GM19025 (cell line): ENCODE data around the gene THBS2.
"Not testable (repeated sequence)": the region's sequence is repeated elsewhere in the genome, so short reads cannot be mapped to it uniquely, and the experiment has no call there.

Experiments
- ATAC-seq: cut with Tn5 transposase; IDR thresholded peaks from one replicate; pipeline ENCODE4 v1.9.1; 2021; ENCODE audit warnings: mild to moderate bottlenecking, low read depth, moderate library complexity; ENCODE audit not compliant: unreplicated experiment

The THBS2 gene

GRCh38 chr6:169213814-169214520 lies 39.7 kb downstream of the THBS2 start:
- ATAC-seq: no peak

DNA sequence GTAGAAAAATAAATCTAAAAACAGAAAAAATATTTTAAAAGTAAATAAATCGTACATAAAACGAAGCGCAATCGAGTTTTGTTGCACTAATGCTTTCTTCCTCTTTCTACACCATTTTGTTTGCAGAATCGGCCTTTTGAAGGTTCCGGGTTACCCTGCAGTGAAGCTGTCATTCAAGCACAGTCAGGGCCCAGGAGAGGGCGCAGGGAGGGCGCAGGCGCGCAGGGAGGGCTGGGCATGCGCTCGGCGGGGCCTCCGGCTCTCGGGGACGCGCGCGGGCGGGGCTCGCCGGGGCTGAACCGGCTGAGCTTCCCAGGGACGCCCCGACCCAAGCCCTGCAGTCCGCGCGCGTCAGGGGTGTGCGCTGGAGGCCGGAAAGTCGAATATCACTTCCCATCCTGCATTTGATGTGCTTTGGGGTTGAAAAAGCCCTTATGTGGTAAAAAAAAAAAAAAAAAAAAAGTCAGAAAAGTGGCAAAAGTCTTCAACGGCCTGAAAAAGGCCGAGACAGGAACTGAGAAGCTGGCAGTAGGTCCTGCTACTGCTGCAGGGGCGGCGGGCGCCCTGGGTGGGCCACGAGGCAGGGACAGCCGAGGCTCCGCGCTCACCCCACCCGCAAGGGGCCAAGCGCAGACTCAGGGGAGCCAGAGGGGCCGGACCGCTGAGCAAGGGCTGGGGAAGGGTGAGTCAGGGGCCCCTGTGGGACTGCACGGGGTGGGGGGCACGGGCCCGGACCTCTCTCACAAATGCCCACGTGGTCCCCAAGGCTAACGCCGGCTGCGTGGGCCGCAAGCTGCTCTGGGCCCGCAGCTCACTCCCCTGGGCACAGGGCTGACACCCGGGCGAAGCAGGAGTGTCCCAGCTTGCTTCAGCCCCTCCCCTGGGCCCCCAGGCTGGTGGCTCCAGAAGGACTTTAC lies 40.5 kb downstream of the THBS2 start:
- ATAC-seq: peak; percentile 100

- ATAC-seq: no peak
Measured at GRCh38 chr6:169212436-169212835, 41.2 kb downstream of the THBS2 start.

DNA sequence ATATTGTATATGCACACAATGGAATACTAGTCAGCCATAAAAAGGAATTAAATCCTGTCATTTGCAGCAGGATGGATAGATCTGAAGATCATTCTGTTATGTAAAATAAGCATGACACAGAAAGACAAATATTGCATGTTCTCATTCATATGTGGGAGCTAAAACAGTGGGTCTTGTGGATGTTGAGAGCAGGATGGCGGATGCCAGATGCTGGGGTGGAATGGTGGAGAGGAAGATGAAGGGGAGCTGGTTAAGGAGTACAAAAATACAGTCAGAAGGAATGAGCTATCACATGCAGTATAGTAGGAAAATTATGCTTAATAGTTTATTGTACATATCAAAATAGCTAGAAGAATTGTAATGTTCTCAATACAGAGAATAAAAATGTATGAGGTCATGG lies 41.8 kb downstream of the THBS2 start:
- ATAC-seq: no peak

DNA sequence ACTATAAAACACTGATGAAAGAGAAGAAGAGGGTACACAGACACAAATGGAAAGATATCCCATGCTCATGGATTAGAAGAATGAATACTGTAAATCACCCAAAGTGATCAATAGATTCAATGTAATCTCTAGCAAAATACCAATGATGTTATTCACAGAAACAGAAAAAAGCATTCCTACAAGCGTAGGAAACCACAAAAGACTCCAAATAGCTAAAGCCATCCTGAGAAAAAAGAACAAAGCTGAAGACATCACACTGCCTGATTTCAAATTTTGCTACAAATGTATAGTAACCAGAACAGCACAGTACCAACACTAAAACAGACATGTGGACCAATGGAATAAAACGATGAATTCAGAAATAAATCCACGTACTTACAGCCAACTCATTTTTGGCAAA lies 43.0 kb downstream of the THBS2 start:
- no peak for ATAC-seq

GRCh38 chr6:169208011-169208410 lies 45.6 kb downstream of the THBS2 start:
- ATAC-seq: no peak

GRCh38 chr6:169207482-169207881 lies 46.2 kb downstream of the THBS2 start:
- no peak for ATAC-seq

DNA sequence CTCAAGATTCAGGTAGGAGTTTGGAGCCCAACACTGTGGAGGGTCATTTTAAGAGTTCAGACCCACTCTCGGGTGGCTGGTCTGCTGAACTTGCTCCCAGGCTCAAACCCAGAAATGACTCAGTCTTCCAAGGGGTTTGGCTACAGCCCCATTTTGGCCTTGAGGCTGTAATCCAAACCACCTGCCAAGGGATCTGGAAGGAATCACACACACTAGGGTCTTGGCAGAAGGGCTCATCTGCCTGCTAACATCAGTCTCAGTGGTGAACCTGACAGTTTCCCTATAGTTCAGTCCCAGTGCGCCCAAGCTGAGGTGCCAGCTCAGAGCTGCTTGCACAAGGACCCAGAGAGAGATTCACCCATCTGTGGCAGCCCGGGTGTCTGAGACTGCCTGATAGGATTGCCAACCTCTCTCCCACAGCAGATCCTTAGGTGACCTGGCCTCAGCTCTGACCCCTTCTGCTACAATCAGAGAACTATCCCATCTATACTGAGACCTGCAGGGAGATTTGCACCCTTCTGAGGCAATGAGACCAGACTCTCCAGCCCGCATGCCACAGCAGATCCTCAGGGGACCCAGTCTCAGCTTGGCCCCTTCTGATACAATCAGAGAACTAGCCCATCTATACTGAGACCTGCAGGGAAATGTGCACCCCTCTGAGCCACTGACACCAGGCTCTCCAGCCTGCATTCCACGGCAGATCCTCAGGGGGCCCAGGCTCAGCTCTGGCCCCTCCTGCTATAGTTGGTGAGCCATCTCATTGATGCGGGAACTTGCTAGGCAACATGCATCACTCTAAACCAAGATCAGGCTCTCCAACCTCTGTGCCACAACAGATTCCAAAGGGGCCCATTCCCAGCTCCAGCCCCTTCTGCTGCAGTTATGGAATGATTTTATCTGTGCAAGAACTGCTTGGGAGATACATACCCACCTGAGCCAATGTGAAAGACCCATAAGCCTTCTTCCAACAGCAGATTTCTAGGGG lies 48.2 kb downstream of the THBS2 start:
- ATAC-seq: no peak

- no peak for ATAC-seq
Measured at GRCh38 chr6:169204167-169204566, 49.5 kb downstream of the THBS2 start.

DNA sequence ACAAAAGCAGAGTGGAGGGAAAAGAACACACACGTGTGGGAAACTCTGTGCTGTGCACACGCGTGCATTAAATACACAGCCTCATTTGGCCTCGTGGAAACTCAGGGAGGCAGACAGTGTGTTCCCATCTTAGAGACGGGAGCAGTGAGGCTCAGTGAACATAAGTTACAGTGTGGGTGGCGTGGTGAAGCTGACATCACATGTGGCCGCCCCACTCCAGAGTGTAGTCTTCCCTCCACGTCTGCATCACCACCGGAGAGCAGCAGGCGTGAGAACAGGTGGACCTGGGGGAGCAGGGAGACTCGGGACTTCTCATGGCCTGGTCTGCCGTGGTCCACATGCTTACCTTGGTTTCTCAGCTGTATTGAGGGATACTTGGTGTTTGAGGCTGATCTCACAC lies 51.7 kb downstream of the THBS2 start:
- no peak for ATAC-seq

GRCh38 chr6:169200893-169201514 lies 52.6 kb downstream of the THBS2 start:
- ATAC-seq: no peak

GRCh38 chr6:169199625-169200335 lies 53.9 kb downstream of the THBS2 start:
- ATAC-seq: no peak

DNA sequence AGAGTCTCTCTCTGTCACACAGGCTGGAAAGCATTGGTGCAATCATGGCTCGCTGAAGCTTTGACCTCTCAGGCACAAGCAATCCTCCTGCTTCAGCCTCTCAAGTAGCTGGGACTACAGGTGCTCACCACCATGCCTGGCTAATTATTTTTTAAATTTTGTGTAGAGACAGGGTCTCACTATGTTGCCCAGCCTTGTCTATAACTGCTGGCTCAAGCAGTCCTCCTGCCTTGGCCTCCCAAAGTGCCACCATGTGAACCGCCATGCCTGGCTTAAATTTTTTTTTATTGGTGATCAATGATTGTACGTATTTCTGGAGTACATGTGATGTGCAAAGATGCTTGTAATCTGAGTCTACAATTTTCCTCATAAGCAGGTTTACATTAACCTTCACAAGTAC lies 54.8 kb downstream of the THBS2 start:
- no peak for ATAC-seq

DNA sequence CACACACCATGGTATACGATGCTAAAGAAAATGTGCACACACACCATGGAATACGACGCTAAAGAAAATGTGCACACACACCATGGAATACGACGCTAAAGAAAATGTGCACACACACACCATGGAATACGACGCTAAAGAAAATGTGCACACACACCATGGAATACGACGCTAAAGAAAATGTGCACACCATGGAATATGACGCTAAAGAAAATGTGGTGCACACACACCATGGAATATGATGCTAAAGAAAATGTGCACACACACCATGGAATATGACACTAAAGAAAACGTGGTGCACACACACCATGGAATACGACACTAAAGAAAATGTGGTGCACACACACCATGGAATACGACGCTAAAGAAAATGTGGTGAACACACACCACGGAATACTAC lies 55.7 kb downstream of the THBS2 start:
- not testable (repeated sequence) for ATAC-seq

DNA sequence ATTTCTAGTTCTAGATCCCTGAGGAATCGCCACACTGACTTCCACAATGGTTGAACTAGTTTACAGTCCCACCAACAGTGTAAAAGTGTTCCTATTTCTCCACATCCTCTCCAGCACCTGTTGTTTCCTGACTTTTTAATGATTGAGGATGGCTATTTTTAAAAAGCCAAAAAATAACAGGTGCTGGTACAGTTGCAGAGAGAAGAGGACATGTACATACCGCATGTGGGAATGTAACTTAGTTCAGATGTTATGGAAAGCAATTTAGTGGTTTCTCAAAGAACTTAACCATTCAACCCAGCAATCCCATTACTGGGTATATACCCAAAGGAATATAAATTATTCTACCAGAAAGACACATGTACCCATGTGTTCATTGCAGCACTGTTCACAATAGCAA lies 57.4 kb downstream of the THBS2 start:
- not testable (repeated sequence) for ATAC-seq

- ATAC-seq: no peak
Measured at GRCh38 chr6:169194737-169195136, 58.9 kb downstream of the THBS2 start.

- no peak for ATAC-seq
Measured at GRCh38 chr6:169190970-169191369, 62.7 kb downstream of the THBS2 start.

- no peak for ATAC-seq
Measured at GRCh38 chr6:169190144-169190584, 63.5 kb downstream of the THBS2 start.

GRCh38 chr6:169189686-169190085 lies 64.0 kb downstream of the THBS2 start:
- ATAC-seq: no peak
